GM10266 (cell line): Measurements from ENCODE around the gene POPDC2.
"Not testable (repeated sequence)": the region's sequence is repeated elsewhere in the genome, so short reads cannot be mapped to it uniquely, and the experiment has no call there.

Experiments
- DNase-seq: peaks from one replicate; pipeline ENCODE4 v3.0.0; 2012; ENCODE audit errors: extremely low spot score
- CTCF ChIP-seq: IDR thresholded peaks from 2 replicates; pipeline ENCODE4 v1.5.1; 2012; ENCODE audit warnings: mild to moderate bottlenecking, low read depth; ENCODE audit not compliant: control insufficient read depth, insufficient read depth; ENCODE audit errors: missing control alignments

Gene POPDC2

GRCh38 chr3:119599558-119600174, 60.7 kb downstream of the POPDC2 start:
- DNase-seq: no peak
- no peak for TF ChIP-seq CTCF

- no peak for TF ChIP-seq CTCF
- DNase-seq: peak; percentile 53
These were observed 61.8 kb downstream of the POPDC2 start for GRCh38 chr3:119598410-119599098.

DNA sequence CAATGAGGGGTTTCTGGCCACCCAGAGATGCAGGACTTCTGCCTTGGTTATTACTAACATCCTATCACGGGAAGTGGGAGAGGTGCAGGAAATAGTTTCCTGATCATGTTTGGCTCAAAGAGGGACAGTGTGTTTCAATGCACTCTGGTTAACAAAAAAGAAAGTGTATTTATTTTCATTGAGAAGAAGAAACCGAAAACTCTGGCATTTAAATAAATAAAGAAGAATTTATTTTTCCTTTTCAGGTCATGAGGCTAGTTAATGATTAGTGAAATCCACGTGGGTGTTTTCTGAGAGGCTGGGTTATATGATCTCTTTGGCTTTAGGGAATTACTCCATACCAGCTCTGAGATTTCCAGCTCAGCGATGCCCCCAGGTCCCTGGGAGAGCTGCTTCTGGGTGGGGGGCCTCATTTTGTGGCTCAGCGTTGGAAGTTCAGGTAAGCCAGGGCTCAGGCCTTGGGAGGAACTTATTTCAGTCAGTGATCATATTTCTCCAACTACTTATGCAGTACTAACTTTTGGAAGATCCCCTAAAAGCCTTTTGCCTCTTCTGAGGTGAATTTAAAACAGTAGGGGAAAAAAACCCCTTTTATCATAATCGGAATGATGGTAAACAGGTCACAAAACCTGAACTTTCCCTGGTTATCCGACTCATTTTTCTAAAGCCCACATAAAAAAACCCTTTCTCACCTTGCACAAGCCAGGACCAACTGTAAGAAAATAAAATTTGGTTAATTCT, 62.7 kb downstream of the POPDC2 start, which contains the start of gene PLA1A:
Gene PLA1A (plus strand): TSS at position 338 of the 741 bp plus-strand sequence. CDS start 29 bp downstream, at position 367.
- no peak for TF ChIP-seq CTCF
- DNase-seq: no peak

- no peak for DNase-seq
These were observed 64.0 kb downstream of the POPDC2 start for GRCh38 chr3:119596398-119596797.

GRCh38 chr3:119595639-119596334, 64.6 kb downstream of the POPDC2 start:
- TF ChIP-seq CTCF: no peak

More at GRCh38 chr3:119596398-119596797, 64.0 kb downstream of the POPDC2 start:
- no peak for TF ChIP-seq CTCF

GRCh38 chr3:119594929-119595328, 65.5 kb downstream of the POPDC2 start:
- DNase-seq: not testable (repeated sequence)

More at GRCh38 chr3:119595639-119596334, 64.6 kb downstream of the POPDC2 start:
- DNase-seq: no peak

- TF ChIP-seq CTCF: no peak
- DNase-seq: no peak
These were observed 66.3 kb downstream of the POPDC2 start for GRCh38 chr3:119594066-119594465.
